Lower lobe of right lung (tissue), 2 donors: Measurements from ENCODE around the gene FAM111A. TPM values are rescaled to one million over a fixed set of nuclear protein-coding genes. Genes with fewer than 3 reads are reported as not detected.
A peak's percentile ranks its signal among the peaks of the same experiment; 100 is the strongest.

Experiments used
- ATAC-seq, 2 donors: fragments of 200-7000 bp; cut with Tn5 transposase; one replicate each; pipeline ENCODE4 v1.9.1; 2020 to 2022; ENCODE audit warnings: mild to moderate bottlenecking in 2 of 2, moderate library complexity in 2 of 2
- DNase-seq: peaks from one replicate; pipeline ENCODE4 v3.0.0-alpha.2; 2020
- H3K27ac ChIP-seq: fragments of 200-600 bp; one replicate; pipeline ENCODE4 v1.8.0; 2022
- H3K27me3 ChIP-seq: fragments of 200-600 bp; one replicate; pipeline ENCODE4 v1.8.0; 2022; ENCODE audit warnings: low read depth
- H3K36me3 ChIP-seq: fragments of 200-600 bp; one replicate; pipeline ENCODE4 v1.8.0; 2022; ENCODE audit warnings: mild to moderate bottlenecking
- H3K4me1 ChIP-seq: fragments of 200-600 bp; one replicate; pipeline ENCODE4 v1.8.0; 2022
- H3K4me3 ChIP-seq: fragments of 200-600 bp; one replicate; pipeline ENCODE4 v1.8.0; 2022; ENCODE audit warnings: mild to moderate bottlenecking
- H3K9me3 ChIP-seq: fragments of 200-600 bp; one replicate; pipeline ENCODE4 v1.8.0; 2022
- intact Hi-C: fragments of 100-400 bp; cut with DNase I; formaldehyde crosslinking; loops from one replicate; pipeline ENCODE4 v1.11.0; 2022
- total RNA-seq: library from RNA; stranded (reverse); fragmentation: NEBNext Ultra II Directional; extraction: Animal tissue kit (Norgen Biotek cat#: 25700); gene quantifications from one replicate; pipeline ENCODE4 v1.2.1, GENCODE V29; 2021
- TF ChIP-seq, protein P1 (sequence below): fragments of 200-600 bp; IDR thresholded peaks from one replicate; pipeline ENCODE4 v1.8.0; 2022; ENCODE audit warnings: antibody characterized with exemption, mild to moderate bottlenecking
- donor health status: DM: no; HTN: yes; CAD: no; lungs with severe emphysema.

Gene FAM111A
- total RNA-seq, 1 donor from 2014 or later = 68.4 TPM

DNA sequence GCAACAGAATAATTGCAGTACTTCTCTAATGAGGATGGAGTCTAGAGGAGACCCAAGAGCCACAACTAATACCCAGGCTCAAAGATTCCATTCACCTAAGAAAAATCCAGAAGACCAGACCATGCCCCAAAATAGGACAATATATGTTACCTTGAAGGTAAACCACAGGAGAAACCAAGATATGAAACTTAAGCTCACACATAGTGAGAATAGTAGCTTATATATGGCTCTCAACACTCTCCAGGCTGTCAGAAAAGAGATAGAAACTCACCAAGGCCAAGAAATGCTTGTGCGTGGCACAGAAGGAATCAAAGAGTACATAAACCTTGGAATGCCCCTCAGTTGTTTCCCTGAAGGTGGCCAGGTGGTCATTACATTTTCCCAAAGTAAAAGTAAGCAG is 9.1 kb downstream of the FAM111A start:
- no peak for ATAC-seq
- intact Hi-C loops = no loop called here
- no peaks in the 10 kb centered on the region for H3K27me3 ChIP-seq

DNA sequence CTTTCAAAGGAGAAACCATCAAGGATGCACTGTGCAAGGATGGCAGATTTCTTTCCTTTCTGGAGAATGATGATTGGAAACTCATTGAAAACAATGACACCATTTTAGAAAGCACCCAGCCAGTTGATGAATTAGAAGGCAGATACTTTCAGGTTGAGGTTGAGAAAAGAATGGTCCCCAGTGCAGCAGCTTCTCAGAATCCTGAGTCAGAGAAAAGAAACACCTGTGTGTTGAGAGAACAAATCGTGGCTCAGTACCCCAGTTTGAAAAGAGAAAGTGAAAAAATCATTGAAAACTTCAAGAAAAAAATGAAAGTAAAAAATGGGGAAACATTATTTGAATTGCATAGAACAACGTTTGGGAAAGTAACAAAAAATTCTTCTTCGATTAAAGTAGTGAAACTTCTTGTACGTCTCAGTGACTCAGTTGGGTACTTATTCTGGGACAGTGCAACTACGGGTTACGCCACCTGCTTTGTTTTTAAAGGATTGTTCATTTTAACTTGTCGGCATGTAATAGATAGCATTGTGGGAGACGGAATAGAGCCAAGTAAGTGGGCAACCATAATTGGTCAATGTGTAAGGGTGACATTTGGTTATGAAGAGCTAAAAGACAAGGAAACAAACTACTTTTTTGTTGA is 9.8 kb downstream of the FAM111A start:
- no peaks in the 10 kb centered on the region for H3K27me3 ChIP-seq
- no peak overlapping the region for H3K27ac ChIP-seq
- intact Hi-C loops = no loop called here
- H3K36me3 ChIP-seq = peaks cover 31% of the 10 kb centered on the region
- DNase-seq = no peak
- no peak for ATAC-seq
- no peak overlapping the region for H3K4me3 ChIP-seq
- H3K4me1 ChIP-seq = no peaks in the 10 kb centered on the region
- TF ChIP-seq, protein P1, sequence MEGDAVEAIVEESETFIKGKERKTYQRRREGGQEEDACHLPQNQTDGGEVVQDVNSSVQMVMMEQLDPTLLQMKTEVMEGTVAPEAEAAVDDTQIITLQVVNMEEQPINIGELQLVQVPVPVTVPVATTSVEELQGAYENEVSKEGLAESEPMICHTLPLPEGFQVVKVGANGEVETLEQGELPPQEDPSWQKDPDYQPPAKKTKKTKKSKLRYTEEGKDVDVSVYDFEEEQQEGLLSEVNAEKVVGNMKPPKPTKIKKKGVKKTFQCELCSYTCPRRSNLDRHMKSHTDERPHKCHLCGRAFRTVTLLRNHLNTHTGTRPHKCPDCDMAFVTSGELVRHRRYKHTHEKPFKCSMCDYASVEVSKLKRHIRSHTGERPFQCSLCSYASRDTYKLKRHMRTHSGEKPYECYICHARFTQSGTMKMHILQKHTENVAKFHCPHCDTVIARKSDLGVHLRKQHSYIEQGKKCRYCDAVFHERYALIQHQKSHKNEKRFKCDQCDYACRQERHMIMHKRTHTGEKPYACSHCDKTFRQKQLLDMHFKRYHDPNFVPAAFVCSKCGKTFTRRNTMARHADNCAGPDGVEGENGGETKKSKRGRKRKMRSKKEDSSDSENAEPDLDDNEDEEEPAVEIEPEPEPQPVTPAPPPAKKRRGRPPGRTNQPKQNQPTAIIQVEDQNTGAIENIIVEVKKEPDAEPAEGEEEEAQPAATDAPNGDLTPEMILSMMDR = no peak
- H3K9me3 ChIP-seq = no peaks in the 10 kb centered on the region

More for the DNA sequence above, 9.1 kb downstream of the FAM111A start:
- DNase-seq = no peak
- no peaks in the 10 kb centered on the region for H3K9me3 ChIP-seq
- no peaks in the 10 kb centered on the region for H3K4me1 ChIP-seq
- TF ChIP-seq, protein P1 = no peak
- no peak overlapping the region for H3K4me3 ChIP-seq
- H3K36me3 ChIP-seq = peaks cover 37% of the 10 kb centered on the region
- no peak overlapping the region for H3K27ac ChIP-seq

DNA sequence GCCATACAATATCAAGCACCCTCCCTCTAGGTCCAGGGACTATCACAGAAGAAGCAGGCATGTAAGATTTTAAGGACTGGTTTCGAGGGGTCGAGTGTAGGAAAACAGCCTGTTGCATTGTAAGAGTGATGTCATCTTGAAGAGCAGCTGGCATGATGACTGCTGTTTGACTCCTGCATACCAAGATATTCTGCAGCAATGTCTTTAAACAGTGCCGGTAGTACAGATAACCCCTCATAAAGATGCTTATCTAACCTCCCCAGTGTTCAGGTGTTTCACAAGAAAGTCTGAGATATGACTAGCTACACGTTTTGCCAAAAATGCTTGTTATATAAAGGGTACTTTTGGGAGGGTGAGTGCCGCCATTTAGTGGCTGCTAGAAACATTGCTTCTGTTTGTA is 12.0 kb downstream of the FAM111A start:
- Histone ChIP-seq H3K4me3 (no peak overlapping the region), H3K4me1 (no peaks in the 10 kb centered on the region), H3K27me3 (no peaks in the 10 kb centered on the region), H3K36me3 (peaks cover 21% of the 10 kb centered on the region), H3K9me3 (no peaks in the 10 kb centered on the region), H3K27ac (no peak overlapping the region)
- peak in 1 of 2 donors; percentile 28 for ATAC-seq
- intact Hi-C loops = no loop called here
- TF ChIP-seq, protein P1 = no peak
- DNase-seq = no peak

DNA sequence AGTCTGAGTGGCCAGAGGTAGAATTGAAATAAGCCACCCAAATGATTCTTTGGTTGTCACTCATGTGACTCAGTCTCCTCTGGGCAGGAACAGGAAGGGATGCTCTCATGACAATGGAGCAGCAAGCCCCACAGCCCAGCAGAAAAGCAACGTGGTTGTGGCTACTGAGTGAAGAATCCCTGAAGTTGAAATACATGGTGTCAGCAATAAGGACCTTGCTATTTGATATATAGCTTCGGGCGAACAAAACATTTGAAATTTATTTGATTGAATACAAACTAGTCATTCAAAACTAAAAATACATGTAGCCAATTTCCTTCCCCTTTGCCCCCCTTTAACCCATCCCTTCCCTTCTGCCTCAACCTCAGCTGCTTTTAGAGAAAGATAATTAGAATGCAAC is 14.8 kb downstream of the FAM111A start:
- intact Hi-C loops = no loop called here
- ATAC-seq (no peak), DNase-seq (no peak)
- no peak overlapping the region for H3K4me3 ChIP-seq
- TF ChIP-seq, protein P1 = no peak
- no peaks in the 10 kb centered on the region for H3K36me3 ChIP-seq
- no peaks in the 10 kb centered on the region for H3K4me1 ChIP-seq
- H3K27ac ChIP-seq = no peak overlapping the region
- no peaks in the 10 kb centered on the region for H3K27me3 ChIP-seq
- H3K9me3 ChIP-seq = no peaks in the 10 kb centered on the region

DNA sequence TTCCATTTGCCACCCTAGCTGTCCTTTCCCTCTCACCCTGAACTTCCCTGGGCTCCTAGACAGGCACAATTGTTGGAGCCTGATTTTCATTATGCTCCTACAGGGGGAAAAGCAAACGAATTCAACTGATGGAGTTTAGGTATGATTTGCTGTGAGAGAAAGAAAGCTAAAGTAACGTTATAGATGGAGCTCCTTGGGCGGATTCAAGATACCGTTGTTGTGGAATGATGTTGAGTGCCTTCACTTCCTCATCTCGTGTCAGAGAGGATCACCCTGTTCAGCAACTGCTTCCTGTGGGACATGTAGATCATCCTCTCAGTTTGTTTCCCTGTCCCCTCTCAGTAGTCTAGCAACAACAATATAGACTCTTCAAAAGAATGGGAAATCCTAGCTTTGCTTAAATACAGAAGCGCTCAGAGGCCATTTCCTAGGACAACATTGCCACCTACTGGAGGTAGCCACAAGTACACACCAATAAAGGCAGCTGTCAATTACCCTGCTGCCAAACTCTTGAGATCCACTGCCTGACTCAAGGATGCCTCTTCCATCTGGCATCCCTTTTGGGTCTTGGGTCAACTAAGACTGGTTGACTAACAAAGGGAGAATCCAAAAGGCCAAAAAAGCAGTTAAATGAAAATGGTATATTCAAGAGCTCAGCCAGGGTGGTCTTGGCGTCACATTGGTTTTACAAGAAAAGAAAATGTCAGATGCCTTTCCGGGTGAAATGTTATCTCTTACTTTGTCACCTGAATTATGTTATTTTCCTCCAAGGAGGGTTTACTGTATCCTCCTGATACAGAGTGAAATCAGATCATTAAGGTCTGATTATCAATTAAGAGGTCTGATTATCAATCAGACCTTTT is 15.8 kb downstream of the FAM111A start:
- intact Hi-C loops = no loop called here
- no peak for DNase-seq
- no peaks in the 10 kb centered on the region for H3K4me1 ChIP-seq
- H3K9me3 ChIP-seq = no peaks in the 10 kb centered on the region
- TF ChIP-seq, protein P1 = peak; percentile 86
- H3K36me3 ChIP-seq = no peaks in the 10 kb centered on the region
- H3K27me3 ChIP-seq = no peaks in the 10 kb centered on the region
- ATAC-seq = peak; percentile 92 to 94
- no peak overlapping the region for H3K27ac ChIP-seq
- no peak overlapping the region for H3K4me3 ChIP-seq
